CD4-positive, alpha-beta T cell treated with Interleukin-10 for 1 hour (primary cell): ENCODE results near the gene XBP1.
"Not testable (repeated sequence)": the region's sequence is repeated elsewhere in the genome, so short reads cannot be mapped to it uniquely, and the experiment has no call there.

Source experiments
- DNase-seq: peaks from one replicate; pipeline ENCODE4 v3.0.0-alpha.2; 2020

Gene XBP1

GRCh38 chr22:28817919-28818859 lies 17.8 kb upstream of the XBP1 start:
- no peak for DNase-seq

- no peak for DNase-seq
Measured at GRCh38 chr22:28817064-28817463, 16.7 kb upstream of the XBP1 start.

DNA sequence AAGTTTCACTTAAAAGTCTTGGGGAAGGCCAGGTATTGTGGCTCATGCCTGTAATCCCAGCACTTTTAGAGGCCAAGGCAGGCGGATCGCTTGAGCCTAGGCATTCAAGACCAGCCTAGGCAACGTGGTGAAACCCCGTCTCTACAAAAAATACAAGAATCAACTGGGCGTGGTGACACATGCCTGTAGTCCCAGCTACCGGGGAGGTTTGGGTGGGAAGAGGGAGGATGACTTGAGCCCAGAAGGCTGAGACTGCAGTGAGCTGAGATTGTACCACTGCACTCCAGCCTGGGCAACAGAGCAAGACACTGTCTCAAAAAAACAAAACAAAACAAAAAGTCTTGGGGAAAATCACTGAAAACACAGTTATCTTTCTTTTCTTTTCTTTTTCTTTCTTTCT lies 15.4 kb upstream of the XBP1 start:
- DNase-seq: no peak

- DNase-seq: no peak
Measured at GRCh38 chr22:28815111-28815510, 14.7 kb upstream of the XBP1 start.

DNA sequence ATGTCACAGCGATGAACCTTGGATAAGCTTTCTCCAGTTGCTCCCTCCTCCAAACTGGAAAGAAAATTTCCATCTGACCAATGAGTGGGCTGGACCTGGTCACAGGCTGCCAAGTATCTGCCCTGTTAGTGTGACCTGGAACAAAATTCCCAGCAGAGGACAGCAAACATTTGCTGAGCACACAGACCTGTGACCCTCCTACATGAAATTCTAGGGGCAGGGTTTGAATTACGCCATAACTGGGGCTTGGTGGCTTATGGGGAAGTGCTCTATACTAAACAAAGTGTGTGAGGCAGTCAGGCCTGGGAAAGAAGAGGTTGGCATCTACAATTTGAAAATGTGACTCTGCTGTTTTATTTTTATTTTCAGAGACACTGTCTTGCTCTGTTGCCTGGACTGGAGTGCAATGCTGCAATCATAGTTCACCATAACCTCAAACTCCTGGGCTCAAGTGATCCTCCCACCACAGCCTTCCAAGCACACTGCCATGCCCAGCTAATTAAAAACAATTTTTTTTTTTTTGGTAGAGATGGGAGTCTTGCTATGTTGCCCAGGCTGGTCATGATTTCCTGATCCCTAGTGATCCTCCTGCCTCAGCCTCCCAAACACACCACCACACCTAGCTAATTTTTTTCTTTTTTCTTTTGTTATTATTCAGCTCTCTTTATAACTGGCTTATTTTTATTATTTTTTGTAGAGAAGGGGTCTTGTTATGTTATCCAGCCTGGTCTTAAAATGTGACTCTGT lies 13.6 kb upstream of the XBP1 start:
- DNase-seq: no peak

DNA sequence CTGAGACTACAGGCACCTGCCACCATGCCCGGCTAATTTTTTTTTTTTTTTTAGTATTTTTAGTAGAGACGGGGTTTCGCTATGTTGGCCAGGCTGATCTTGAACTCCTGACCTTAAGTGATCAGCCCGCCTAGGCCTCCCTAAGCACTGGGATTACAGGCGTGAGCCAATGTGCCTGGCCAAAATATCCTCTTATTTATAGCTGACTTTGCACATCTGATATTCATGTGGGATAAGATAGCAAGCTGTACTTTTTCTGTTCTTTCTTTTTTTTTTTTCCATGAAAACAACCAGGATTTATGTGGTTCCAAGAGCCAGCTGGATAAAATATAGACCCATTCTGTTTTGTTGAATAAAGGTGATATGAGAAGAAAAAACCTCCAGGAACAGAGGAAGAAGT lies 12.1 kb upstream of the XBP1 start:
- no peak for DNase-seq

- peak; percentile 54 for DNase-seq
Measured at GRCh38 chr22:28810821-28811491, 10.6 kb upstream of the XBP1 start.

DNA sequence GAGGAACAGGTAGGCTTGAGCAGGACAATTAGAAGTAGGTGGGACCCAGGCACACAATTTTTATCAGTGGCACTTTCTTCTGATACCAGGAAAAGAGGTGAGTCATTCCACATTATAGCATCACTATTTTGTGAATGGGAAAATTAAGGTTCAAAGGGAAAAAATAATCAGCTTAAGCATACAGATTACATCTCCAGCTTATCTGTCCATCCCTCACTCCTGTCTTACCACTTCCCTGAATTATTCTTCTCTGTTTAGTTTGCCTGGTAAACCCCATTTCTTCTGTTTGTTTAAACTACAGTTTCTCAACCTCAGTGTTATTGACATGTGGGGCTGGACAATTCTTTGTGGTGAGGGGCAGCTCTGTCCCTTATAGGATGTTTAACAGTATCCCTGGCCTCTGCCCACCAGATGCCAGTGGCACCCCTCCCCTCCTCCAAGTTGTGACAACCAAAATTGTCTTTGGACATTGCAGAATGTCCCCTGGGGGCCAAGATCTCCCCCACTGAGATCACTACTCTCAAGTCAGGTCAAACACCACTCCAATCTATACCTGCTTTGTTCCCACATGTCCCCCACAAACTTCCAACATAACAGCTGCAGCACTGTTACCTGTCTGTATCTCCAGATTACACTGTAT lies 8.5 kb upstream of the XBP1 start:
- DNase-seq: no peak

GRCh38 chr22:28805426-28805825 lies 5.1 kb upstream of the XBP1 start:
- not testable (repeated sequence) for DNase-seq

GRCh38 chr22:28802595-28803123 lies 2.3 kb upstream of the XBP1 start:
- DNase-seq: no peak

DNA sequence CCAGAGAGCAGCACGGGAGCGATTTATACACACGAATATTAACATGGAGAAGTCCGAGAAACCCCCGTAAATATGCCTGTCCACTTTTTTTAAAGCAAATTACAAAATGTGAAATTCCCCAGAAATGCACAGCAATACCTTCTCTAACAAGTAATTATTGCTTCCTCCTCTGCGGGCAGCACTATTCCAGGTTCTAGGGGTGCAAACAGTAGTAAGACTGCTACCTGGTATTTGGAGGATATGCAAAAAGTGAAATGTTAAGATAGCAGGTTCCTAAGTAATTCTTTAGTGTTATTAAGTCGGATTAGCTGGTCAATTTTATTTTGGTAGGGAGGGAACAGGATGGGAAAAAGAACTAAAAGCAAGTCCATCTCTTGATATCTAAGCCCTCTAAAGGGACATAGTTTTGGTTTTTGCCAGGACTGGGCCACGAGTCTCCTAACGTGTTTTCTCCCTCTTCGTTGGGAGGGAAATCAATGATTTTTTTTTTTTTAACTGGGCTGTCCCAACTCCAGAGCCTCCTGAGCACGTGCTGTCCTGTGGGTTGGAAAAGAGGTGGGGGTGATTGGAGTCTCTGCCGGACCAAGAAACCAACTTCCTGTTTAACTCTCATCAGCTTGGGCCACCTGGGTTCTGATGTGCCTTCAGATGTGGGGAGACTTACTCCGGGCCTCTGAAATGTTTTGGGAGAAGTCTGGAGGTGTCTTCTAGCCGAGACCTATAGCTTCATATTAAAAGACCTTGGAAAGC lies 1.7 kb upstream of the XBP1 start:
- DNase-seq: no peak

DNA sequence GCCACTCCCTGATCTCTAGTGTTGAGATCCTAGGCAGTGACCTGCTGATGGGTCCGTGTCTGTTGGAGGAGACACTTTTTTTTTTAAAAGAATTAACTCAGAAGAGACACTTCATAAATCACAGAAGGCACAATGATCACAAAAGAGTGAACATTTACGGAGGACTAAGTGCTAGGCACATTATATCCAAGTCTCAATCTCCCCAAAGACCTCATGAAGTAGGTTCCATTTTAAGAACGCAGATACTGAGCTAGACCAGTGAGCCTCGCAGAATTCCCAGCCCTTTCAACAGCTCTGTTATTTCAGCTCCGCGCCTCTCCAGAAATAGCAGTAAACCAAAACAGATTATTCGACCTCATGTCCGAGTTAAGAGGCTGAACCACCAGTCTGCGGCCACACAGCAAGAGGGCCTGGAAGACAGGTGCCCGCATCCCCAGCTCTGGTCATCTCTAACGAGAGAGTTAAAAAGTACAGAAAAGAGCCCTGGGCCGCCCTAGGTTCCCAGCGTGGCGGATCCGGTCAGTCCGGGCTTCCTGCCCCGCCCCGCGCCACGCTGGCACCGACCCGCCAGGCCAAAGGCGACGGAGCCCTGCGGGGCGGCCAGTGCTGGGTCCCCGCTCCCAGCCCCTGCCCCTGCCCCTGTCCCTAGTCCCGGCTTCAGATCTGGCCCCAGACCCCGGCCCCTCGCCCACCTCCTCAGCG lies 612 bp downstream of the XBP1 start:
- peak; percentile 32 for DNase-seq

DNA sequence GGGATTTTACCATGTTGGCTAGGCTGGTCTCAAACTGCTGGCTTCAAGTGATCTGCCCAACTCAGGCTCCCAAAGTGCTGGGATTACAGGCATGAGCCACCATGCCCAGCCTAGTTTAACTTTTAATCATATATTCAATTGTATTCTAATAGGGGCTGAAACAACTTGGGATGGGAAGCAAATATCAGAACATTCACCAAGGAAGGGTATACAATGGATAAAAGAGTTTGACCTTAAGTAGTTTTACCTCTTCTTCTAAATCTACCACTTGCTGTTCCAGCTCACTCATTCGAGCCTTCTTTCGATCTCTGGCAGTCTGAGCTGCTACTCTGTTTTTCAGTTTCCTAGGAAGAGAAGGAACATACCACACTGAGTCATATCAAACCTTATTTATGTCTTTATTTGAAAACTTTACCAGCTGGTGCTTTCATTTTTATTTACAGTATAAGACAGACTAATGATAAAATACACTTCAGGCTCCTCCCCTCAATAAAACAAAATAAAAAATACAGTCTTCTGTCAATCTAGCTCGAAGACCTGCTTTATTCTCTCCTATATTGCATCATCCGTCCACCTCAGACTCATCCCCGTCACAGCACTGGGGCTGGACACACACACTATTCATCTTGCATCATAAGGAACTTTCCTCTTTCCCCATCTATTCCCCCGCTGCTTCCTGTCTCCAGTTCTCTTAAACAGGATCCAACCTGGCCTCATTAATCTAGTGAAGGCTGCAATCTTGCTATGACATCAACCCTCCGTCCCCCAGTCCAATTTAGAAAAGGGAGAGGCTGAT lies 1.4 kb downstream of the XBP1 start:
- DNase-seq: peak; percentile 37

GRCh38 chr22:28795932-28796856 lies 4.2 kb downstream of the XBP1 start:
- no peak for DNase-seq

- DNase-seq: no peak
Measured at GRCh38 chr22:28795071-28795693, 5.2 kb downstream of the XBP1 start.

DNA sequence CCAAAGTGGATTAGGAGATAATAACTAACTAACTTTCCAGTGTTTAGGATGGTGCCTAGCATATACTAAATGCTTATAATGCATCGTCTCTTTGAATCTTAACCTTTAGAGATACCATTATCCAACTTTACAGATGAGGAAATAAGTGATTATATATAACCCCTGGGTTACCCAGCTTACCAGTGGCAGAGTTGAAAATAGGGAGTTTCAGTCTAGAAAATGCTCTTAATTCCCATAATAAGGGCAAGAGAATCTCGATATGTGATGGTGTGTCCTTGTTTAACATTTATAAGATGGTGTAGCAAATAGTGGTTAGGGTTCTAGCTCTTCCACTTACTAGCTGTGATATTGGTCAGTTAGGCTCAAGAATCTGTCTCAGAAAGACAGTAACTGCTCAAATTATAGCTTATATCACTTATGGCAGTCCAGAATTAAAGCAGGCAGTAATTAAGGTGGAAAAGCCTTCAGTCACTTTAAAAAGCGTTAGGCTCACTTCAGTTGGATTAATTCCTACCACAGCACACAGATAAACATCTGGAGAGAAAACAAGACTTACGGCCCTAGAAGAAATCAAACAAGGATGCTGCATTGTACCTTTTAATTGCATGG lies 6.3 kb downstream of the XBP1 start:
- no peak for DNase-seq

GRCh38 chr22:28792491-28793383 lies 7.6 kb downstream of the XBP1 start:
- no peak for DNase-seq
